Gastrocnemius medialis (tissue), 4 donors: Measurements from ENCODE around the gene FRMPD4. TPM values are rescaled to one million over a fixed set of nuclear protein-coding genes. Genes with fewer than 3 reads are reported as not detected.

Experiments
- ATAC-seq, 2 donors: fragments of 150-250 bp; one replicate each; pipeline ENCODE4 v1.9.1; 2016
- DNase-seq, 2 donors: peaks; one replicate each; pipeline ENCODE4 v3.0.0-alpha.2; 2019
- H3K27ac ChIP-seq, 4 donors: fragments of 200-600 bp; sonication (generic); 1 replicate in 1 of 4; 2 replicates in 3 of 4; pipeline ENCODE4 v1.5.1; 2016 to 2018; ENCODE audit warnings: mild to moderate bottlenecking in 2 of 4, moderate library complexity in 1 of 4
- H3K27me3 ChIP-seq, 3 donors: fragments of 200-600 bp; sonication (generic) in 2 of 3; 1 replicate in 1 of 3; 2 replicates in 2 of 3; pipeline versions ENCODE4 v1.5.1 to v1.6.0; 2016 to 2019; ENCODE audit warnings: mild to moderate bottlenecking in 1 of 3, moderate library complexity in 1 of 3
- H3K36me3 ChIP-seq, 2 donors: fragments of 200-600 bp; sonication (generic) in 1 of 2; one replicate each; pipeline ENCODE4 v1.5.1; 2017 to 2018
- H3K4me1 ChIP-seq, 2 donors: fragments of 200-600 bp; sonication (generic) in 1 of 2; one replicate each; pipeline ENCODE4 v1.5.1; 2016 to 2017; ENCODE audit warnings: mild to moderate bottlenecking in 2 of 2
- H3K4me3 ChIP-seq, 4 donors: fragments of 200-600 bp; sonication (generic) in 3 of 4; 1 replicate in 1 of 4; 2 replicates in 3 of 4; pipeline ENCODE4 v1.5.1; 2016 to 2019; ENCODE audit warnings: mild to moderate bottlenecking in 2 of 4
- H3K9me3 ChIP-seq, 3 donors: fragments of 200-600 bp; sonication (generic) in 2 of 3; 1 replicate in 1 of 3; 2 replicates in 2 of 3; pipeline ENCODE4 v1.5.1; 2016 to 2019
- POLR2A ChIP-seq, 2 donors: fragments of 450-650 bp; IDR thresholded peaks; one replicate each; pipeline ENCODE4 v1.6.1; 2017; ENCODE audit warnings: antibody characterized with exemption in 2 of 2, mild to moderate bottlenecking in 2 of 2, moderate library complexity in 2 of 2
- in situ Hi-C, 4 donors: fragments of 200-750 bp; cut with MboI; loops; one replicate each; pipeline versions ENCODE4 v1.15.0 to v1.8.0; 2017; ENCODE audit warnings: low sequenced_read_pairs in 4 of 4
- intact Hi-C: fragments of 100-400 bp; cut with DNase I; formaldehyde crosslinking; loops from one replicate; pipeline ENCODE4 v1.15.1; 2023; ENCODE audit warnings: low total_unique reads
- total RNA-seq, 4 donors: library from RNA; depleted of rRNA; stranded (reverse); fragments of >200 nt; gene quantifications; one replicate each; pipeline versions ENCODE4 v1.1.0 to v1.2.3, GENCODE V29; 2016
- TF ChIP-seq, protein P1 (sequence below), 5 experiments: fragments of 450-650 bp in 3 of 5; fragments of 200-600 bp in 2 of 5; sonication (generic) in 2 of 5; IDR thresholded peaks in 4 of 5; conservative IDR thresholded peaks in 1 of 5; 1 replicate in 4 of 5; 2 replicates in 1 of 5; pipeline ENCODE4 v1.5.1; 2016 to 2019; ENCODE audit warnings: antibody characterized with exemption in 5 of 5, mild to moderate bottlenecking in 3 of 5, moderate library complexity in 3 of 5

FRMPD4 gene
- total RNA-seq, 4 donors from 2014 or later = 0.02 TPM; not detected in 3

DNA sequence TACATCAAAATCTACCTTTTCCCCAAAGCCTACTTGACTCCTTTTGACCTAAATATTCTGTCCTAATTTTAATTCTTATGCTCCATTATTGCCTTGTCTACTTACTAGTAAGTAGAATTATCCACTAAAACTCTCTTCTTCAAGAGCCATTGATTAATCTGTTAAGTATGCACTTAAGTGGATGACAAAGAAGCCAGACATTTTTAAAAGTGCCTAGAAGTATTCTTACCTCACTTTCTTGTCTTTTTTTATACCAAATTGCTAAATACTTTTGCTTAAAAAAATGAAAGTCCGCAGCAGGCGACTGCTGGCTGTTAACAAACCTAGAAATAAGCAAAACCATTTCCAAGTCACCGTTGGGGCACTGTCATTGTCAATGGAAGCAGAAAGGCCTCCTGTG lies 20.1 kb upstream of the FRMPD4 start:
- Histone ChIP-seq H3K9me3 (no peaks in the 10 kb centered on the region), H3K36me3 (no peaks in the 10 kb centered on the region), H3K27ac (no peak overlapping the region), H3K27me3 (no peaks in the 10 kb centered on the region), H3K4me1 (no peaks in the 10 kb centered on the region), H3K4me3 (no peak overlapping the region)
- intact Hi-C loops (no loop called here), in situ Hi-C loops (no loop called here)
- TF ChIP-seq, protein P1, sequence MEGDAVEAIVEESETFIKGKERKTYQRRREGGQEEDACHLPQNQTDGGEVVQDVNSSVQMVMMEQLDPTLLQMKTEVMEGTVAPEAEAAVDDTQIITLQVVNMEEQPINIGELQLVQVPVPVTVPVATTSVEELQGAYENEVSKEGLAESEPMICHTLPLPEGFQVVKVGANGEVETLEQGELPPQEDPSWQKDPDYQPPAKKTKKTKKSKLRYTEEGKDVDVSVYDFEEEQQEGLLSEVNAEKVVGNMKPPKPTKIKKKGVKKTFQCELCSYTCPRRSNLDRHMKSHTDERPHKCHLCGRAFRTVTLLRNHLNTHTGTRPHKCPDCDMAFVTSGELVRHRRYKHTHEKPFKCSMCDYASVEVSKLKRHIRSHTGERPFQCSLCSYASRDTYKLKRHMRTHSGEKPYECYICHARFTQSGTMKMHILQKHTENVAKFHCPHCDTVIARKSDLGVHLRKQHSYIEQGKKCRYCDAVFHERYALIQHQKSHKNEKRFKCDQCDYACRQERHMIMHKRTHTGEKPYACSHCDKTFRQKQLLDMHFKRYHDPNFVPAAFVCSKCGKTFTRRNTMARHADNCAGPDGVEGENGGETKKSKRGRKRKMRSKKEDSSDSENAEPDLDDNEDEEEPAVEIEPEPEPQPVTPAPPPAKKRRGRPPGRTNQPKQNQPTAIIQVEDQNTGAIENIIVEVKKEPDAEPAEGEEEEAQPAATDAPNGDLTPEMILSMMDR (IDR thresholded peaks at IDR 0.05 in 4 of 5, conservative IDR thresholded peaks at IDR 0.05 in 1 of 5) = no peak
- TF ChIP-seq POLR2A (IDR thresholded peaks at IDR 0.05) = no peak
- DNase-seq (no peak), ATAC-seq (no peak)

DNA sequence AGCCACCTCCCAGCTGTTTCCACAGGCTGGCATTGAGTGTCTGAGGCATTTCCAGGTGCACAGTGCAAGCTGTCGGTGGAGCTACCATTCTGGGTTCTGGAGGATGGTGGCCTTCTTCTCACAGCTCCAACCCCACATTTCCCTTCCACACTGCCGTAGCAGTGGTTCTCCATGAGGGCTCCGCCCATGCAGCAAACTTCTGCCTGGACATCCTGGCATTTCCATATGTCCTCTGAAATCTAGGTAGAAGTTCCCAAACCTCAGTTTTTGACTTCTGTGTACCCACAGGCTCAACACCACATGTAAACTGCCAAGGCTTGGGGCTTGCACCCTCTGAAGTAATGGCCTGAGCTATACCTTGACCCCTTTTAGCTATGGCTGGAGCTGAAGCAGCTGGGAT lies 10.3 kb upstream of the FRMPD4 start:
- intact Hi-C loops (no loop called here), in situ Hi-C loops (no loop called here)
- Histone ChIP-seq H3K4me3 (no peak overlapping the region), H3K36me3 (no peaks in the 10 kb centered on the region), H3K27ac (no peak overlapping the region), H3K9me3 (peaks cover 0 to 10% (median 0%) of the 10 kb centered on the region in 3 donors), H3K4me1 (no peaks in the 10 kb centered on the region), H3K27me3 (peaks cover 0 to 4% (median 0%) of the 10 kb centered on the region in 3 donors)
- TF ChIP-seq, protein P1 (IDR thresholded peaks at IDR 0.05 in 4 of 5, conservative IDR thresholded peaks at IDR 0.05 in 1 of 5) = no peak
- no peak for TF ChIP-seq POLR2A (IDR thresholded peaks at IDR 0.05)
- ATAC-seq = no peak
- DNase-seq = no peak

DNA sequence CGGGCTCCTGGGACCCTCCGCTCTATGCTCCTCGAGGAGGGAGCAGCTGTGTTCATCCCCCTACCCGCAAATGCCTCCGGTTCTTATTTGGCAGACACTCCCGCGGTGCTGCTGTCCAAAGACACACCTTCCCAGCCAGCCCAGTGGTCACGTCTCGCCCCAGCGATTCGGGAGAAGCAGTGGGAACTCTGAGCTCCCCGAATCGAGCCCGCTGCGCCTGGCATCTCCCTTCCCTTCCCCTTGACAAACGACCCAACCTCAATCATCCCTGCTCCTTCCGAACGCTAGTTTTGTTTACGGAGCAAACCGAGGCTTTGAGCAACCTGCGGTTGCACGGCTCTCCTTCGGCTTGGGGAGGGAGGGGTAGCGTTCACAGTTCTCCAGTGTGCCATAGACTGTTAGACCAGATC lies 317 bp upstream of the FRMPD4 start:
- no peak overlapping the region for H3K27ac ChIP-seq
- no peaks in the 10 kb centered on the region for H3K9me3 ChIP-seq
- in situ Hi-C loops (no loop called here), intact Hi-C loops (no loop called here)
- H3K4me1 ChIP-seq = no peaks in the 10 kb centered on the region
- DNase-seq = no peak
- TF ChIP-seq, protein P1 (IDR thresholded peaks at IDR 0.05 in 4 of 5, conservative IDR thresholded peaks at IDR 0.05 in 1 of 5) = no peak
- no peak for TF ChIP-seq POLR2A (IDR thresholded peaks at IDR 0.05)
- no peaks in the 10 kb centered on the region for H3K36me3 ChIP-seq
- H3K27me3 ChIP-seq = no peaks in the 10 kb centered on the region
- H3K4me3 ChIP-seq = peak overlapping the region in 3 of 4 donors; percentile 4 to 34 (median 28)
- ATAC-seq = no peak

DNA sequence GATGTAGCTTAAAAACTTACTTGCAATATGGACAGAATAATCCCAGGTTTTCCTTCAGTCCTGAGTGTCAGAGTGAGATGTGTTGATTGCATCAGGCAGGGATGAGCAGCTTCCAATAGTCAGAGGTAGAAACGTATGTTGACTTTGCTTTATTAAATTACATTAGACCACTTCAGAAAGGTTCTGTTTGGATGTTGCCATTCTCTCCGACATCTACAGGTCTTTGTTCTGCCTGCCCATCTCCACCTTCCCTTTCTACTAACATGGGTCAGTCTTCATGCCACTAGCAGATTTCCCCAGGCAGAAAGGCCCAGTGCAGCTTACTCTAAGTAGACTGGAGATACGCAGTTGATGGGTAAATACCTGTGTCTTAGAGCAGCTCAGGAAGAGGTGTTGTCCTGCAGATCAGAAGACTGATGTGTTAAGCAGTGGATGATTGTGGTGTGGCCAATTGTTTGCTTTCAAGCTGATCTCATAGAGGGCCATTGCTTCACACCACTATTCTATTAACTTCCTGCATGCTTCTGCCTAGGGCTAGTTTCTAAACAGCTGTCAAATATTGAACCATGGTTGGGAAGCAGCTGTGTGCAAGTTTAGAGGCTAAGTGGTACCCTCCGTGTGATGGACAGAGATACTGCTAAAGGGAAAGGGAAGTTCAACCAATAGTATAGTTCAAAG lies 1.8 kb downstream of the FRMPD4 start:
- no peak for DNase-seq
- no peak for ATAC-seq
- TF ChIP-seq POLR2A (IDR thresholded peaks at IDR 0.05) = no peak
- no peaks in the 10 kb centered on the region for H3K9me3 ChIP-seq
- no peaks in the 10 kb centered on the region for H3K4me1 ChIP-seq
- no peaks in the 10 kb centered on the region for H3K36me3 ChIP-seq
- H3K4me3 ChIP-seq = no peak overlapping the region
- no peaks in the 10 kb centered on the region for H3K27me3 ChIP-seq
- H3K27ac ChIP-seq = no peak overlapping the region
- in situ Hi-C loops = no loop called here
- intact Hi-C loops = no loop called here

DNA sequence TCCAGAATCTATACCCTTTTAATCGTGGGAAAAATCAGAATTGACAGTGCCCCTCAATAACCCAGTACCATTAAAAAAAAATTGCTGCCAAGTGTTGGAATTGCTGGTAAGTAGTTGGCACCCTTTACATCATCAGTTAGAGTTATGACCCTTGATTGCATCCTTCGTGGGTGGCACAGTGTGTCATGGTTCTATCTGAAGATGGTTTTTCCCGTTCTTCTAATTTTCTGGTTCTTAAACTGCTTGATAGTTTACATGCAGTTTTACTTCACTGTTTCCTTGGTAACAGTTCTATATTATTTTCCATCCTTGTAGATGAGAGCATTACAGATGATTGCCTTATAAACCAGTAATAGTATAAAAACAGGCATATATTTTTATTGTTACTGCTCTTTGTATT lies 3.2 kb downstream of the FRMPD4 start:
- Histone ChIP-seq H3K4me1 (no peaks in the 10 kb centered on the region), H3K36me3 (no peaks in the 10 kb centered on the region), H3K9me3 (no peaks in the 10 kb centered on the region), H3K27me3 (no peaks in the 10 kb centered on the region), H3K27ac (no peak overlapping the region), H3K4me3 (no peak overlapping the region)
- ATAC-seq (no peak), DNase-seq (no peak)
- intact Hi-C loops (no loop called here), in situ Hi-C loops (no loop called here)
- no peak for TF ChIP-seq POLR2A (IDR thresholded peaks at IDR 0.05)
- TF ChIP-seq, protein P1 (IDR thresholded peaks at IDR 0.05 in 4 of 5, conservative IDR thresholded peaks at IDR 0.05 in 1 of 5) = no peak
